GM23338 (cell line): ENCODE data around the gene LDB3. TPM values are rescaled to one million over a fixed set of nuclear protein-coding genes. Genes with fewer than 3 reads are reported as not detected.

Experiments
- ATAC-seq: fragments of 200-7000 bp; cut with Tn5 transposase; 3 replicates; pipeline ENCODE4 v1.9.1; 2020
- DNase-seq: peaks from one replicate; pipeline ENCODE4 v3.0.0-alpha.2; 2015; ENCODE audit warnings: low spot score
- H2AFZ ChIP-seq: fragments of 200-600 bp; sonication (generic); 2 replicates; pipeline ENCODE4 v1.8.0; 2016; ENCODE audit warnings: antibody characterized with exemption, mild to moderate bottlenecking, moderate library complexity
- H3F3A ChIP-seq: fragments of 200-600 bp; sonication (generic); replicated peaks from 2 replicates; pipeline ENCODE4 v1.8.0; 2017; ENCODE audit warnings: antibody characterized with exemption, mixed run types, low read depth
- H3K27ac ChIP-seq: fragments of 200-600 bp; sonication (generic); 2 replicates; pipeline ENCODE4 v1.6.1; 2016; ENCODE audit warnings: low read depth
- H3K27me3 ChIP-seq: fragments of 200-600 bp; sonication (generic); 2 replicates; pipeline ENCODE4 v1.8.0; 2016; ENCODE audit warnings: mild to moderate bottlenecking, mixed run types, moderate library complexity; ENCODE audit not compliant: insufficient read depth
- H3K36me3 ChIP-seq: fragments of 200-600 bp; sonication (generic); 2 replicates; pipeline ENCODE4 v1.8.0; 2016; ENCODE audit warnings: mild to moderate bottlenecking; ENCODE audit not compliant: insufficient read depth
- H3K4me1 ChIP-seq: fragments of 200-600 bp; sonication (generic); 2 replicates; pipeline ENCODE4 v1.8.0; 2016; ENCODE audit warnings: mild to moderate bottlenecking, moderate library complexity; ENCODE audit not compliant: insufficient read depth
- H3K4me2 ChIP-seq: fragments of 200-600 bp; sonication (generic); 2 replicates; pipeline ENCODE4 v1.7.1; 2017; ENCODE audit warnings: mixed run types
- H3K4me3 ChIP-seq: fragments of 200-600 bp; sonication (generic); 2 replicates; pipeline ENCODE4 v1.6.1; 2016; ENCODE audit warnings: mixed run types
- H3K79me2 ChIP-seq: fragments of 200-600 bp; sonication (generic); replicated peaks from 2 replicates; pipeline ENCODE4 v1.8.0; 2017; ENCODE audit warnings: mild to moderate bottlenecking; ENCODE audit not compliant: insufficient read depth
- H3K9me2 ChIP-seq: fragments of 200-600 bp; sonication (generic); 2 replicates; pipeline ENCODE4 v1.8.0; 2017; ENCODE audit not compliant: insufficient read depth
- H4K20me1 ChIP-seq: fragments of 200-600 bp; sonication (generic); replicated peaks from 2 replicates; pipeline ENCODE4 v1.8.0; 2017; ENCODE audit warnings: mild to moderate bottlenecking; ENCODE audit not compliant: insufficient read depth
- H3K27ac Mint-ChIP-seq: 2 replicates; pipeline ENCODE4 v1.8.0; 2020; ENCODE audit warnings: inconsistent platforms, mild to moderate bottlenecking, moderate library complexity, mixed read lengths
- H3K27me3 Mint-ChIP-seq: 3 replicates; pipeline ENCODE4 v1.8.0; 2022; ENCODE audit warnings: low read depth, mild to moderate bottlenecking, moderate library complexity, mixed read lengths, inconsistent platforms; ENCODE audit not compliant: insufficient read depth, poor library complexity
- H3K36me3 Mint-ChIP-seq: 3 replicates; pipeline ENCODE4 v1.8.0; 2021; ENCODE audit warnings: low read depth, mild to moderate bottlenecking, inconsistent platforms, moderate library complexity, mixed read lengths
- H3K4me1 Mint-ChIP-seq: 3 replicates; pipeline ENCODE4 v1.8.0; 2020; ENCODE audit warnings: mild to moderate bottlenecking, inconsistent platforms, mixed read lengths
- H3K4me3 Mint-ChIP-seq: 3 replicates; pipeline ENCODE4 v1.8.0; 2021; ENCODE audit warnings: moderate library complexity, mild to moderate bottlenecking, inconsistent platforms, mixed read lengths
- H3K9me3 Mint-ChIP-seq: 3 replicates; pipeline ENCODE4 v1.8.0; 2020; ENCODE audit warnings: moderate library complexity, mild to moderate bottlenecking, inconsistent platforms, mixed read lengths
- CTCF ChIP-seq, 2 experiments: fragments of 200-600 bp in 1 of 2; sonication (generic) in 1 of 2; conservative IDR thresholded peaks; 2 replicates each; pipeline versions ENCODE4 v1.5.1 to v1.6.1; 2016 to 2017; ENCODE audit warnings: antibody characterized with exemption in 2 of 2, low read depth in 2 of 2, mild to moderate bottlenecking in 2 of 2, moderate library complexity in 1 of 2
- EZH2 ChIP-seq: fragments of 200-600 bp; sonication (generic); IDR thresholded peaks from one replicate; pipeline ENCODE4 v1.8.0; 2017; ENCODE audit warnings: antibody characterized with exemption, mild to moderate bottlenecking, low read depth; ENCODE audit not compliant: unreplicated experiment
- EZH2phosphoT487 ChIP-seq: fragments of 200-600 bp; sonication (generic); IDR thresholded peaks from one replicate; pipeline ENCODE4 v1.8.1; 2018; ENCODE audit warnings: antibody characterized with exemption; ENCODE audit not compliant: unreplicated experiment
- JUNB ChIP-seq: IDR thresholded peaks from one replicate; pipeline ENCODE4 v1.6.1; 2016; ENCODE audit warnings: antibody characterized with exemption; ENCODE audit not compliant: unreplicated experiment
- REST ChIP-seq: IDR thresholded peaks from one replicate; pipeline ENCODE4 v1.6.1; 2018; ENCODE audit warnings: antibody characterized with exemption; ENCODE audit not compliant: unreplicated experiment
- ZNF114 ChIP-seq: fragments of 250-450 bp; sonication (Bioruptor Pico); IDR thresholded peaks from 2 replicates; pipeline ENCODE4 v1.5.0; 2020; ENCODE audit warnings: mild to moderate bottlenecking, moderate library complexity
- ZNF331 ChIP-seq: fragments of 250-450 bp; sonication (Bioruptor Pico); IDR thresholded peaks from 2 replicates; pipeline ENCODE4 v1.5.0; 2020; ENCODE audit warnings: low read depth, mild to moderate bottlenecking, moderate library complexity
- ZNF462 ChIP-seq: fragments of 250-450 bp; sonication (Bioruptor Pico); IDR thresholded peaks from 2 replicates; pipeline ENCODE4 v1.5.0; 2020; ENCODE audit warnings: mild to moderate bottlenecking, moderate library complexity
- polyA plus RNA-seq: library from polyadenylated mRNA; unstranded; fragments of >200 nt; fragmentation: Nextera tagmentation; extraction: Ambion mirVana; gene quantifications from 2 replicates; pipeline ENCODE4 v1.2.1, GENCODE V29; 2016
- total RNA-seq: library from RNA; depleted of rRNA; stranded (reverse); fragments of >200 nt; shearing (Covaris generic); gene quantifications from 2 replicates; pipeline ENCODE4 v1.2.3, GENCODE V29; 2014

LDB3 gene
- total and polyA plus RNA-seq, 2 experiments from 2014 or later, result 0.14 to 0.16 TPM

GRCh38 chr10:86690231-86690630, 21.9 kb downstream of the LDB3 start (continued):
- TF ChIP-seq ZNF462 (CRISPR knock-in tag), result no peak
- TF ChIP-seq ZNF331 (CRISPR knock-in tag), result no peak

GRCh38 chr10:86690657-86691084, 22.4 kb downstream of the LDB3 start:
- ATAC-seq (no peak), DNase-seq (no peak)
- Histone ChIP-seq H3K9me2 (no peaks in the 10 kb centered on the region), H3K4me1 (peaks cover 16% of the 10 kb centered on the region), H3F3A (0 out of 2 replicates have a peak, but pooled peaks cover 3% of the 10 kb centered on the region), H2AFZ (no peak overlapping the region), H3K79me2 (no peaks in the 10 kb centered on the region), H4K20me1 (no peaks in the 10 kb centered on the region), H3K4me3 (no peak overlapping the region), H3K27ac (no peak overlapping the region), H3K4me2 (no peak overlapping the region), H3K27me3 (no peaks in the 10 kb centered on the region), H3K36me3 (no peaks in the 10 kb centered on the region)
- Mint-ChIP-seq H3K36me3 (no peaks in the 10 kb centered on the region), H3K9me3 (no peaks in the 10 kb centered on the region), H3K27ac (no peak overlapping the region), H3K4me3 (no peak overlapping the region), H3K27me3 (peaks cover 15% of the 10 kb centered on the region), H3K4me1 (peaks cover 38% of the 10 kb centered on the region)
- TF ChIP-seq REST (no peak), EZH2 (no peak), JUNB (no peak), CTCF (conservative IDR thresholded peaks at IDR 0.05; ENCODE audit: low read depth in 2 of 2) (no peak), ZNF114 (CRISPR knock-in tag) (no peak), EZH2phosphoT487 (no peak)
